Measurements from ENCODE around the gene LBR.

- no peak for TF ChIP-seq POLR2A (IDR thresholded peaks at IDR 0.05)
- no peak for TF ChIP-seq CTCF (IDR thresholded peaks at IDR 0.05)
Observed at GRCh38 chr1:225462714-225463574, 35.1 kb upstream of the LBR start.

Measured in heart left ventricle (tissue), 13 donors.